Left ventricle myocardium inferior (tissue), 1 donor: ENCODE results near the gene SLC38A2. TPM values are rescaled to one million over a fixed set of nuclear protein-coding genes. Genes with fewer than 3 reads are reported as not detected.

Source experiments
- DNase-seq: peaks from one replicate; pipeline ENCODE4 v3.0.0-alpha.2; 2020
- H3K27ac ChIP-seq: fragments of 200-600 bp; replicated peaks from 2 replicates; pipeline ENCODE4 v1.8.0; 2021
- H3K27me3 ChIP-seq: fragments of 200-600 bp; 2 replicates; pipeline ENCODE4 v1.8.0; 2021; ENCODE audit warnings: low read depth
- H3K36me3 ChIP-seq: fragments of 200-600 bp; 2 replicates; pipeline ENCODE4 v1.8.0; 2021
- H3K4me1 ChIP-seq: fragments of 200-600 bp; 2 replicates; pipeline ENCODE4 v1.8.0; 2021
- H3K4me3 ChIP-seq: fragments of 200-600 bp; 2 replicates; pipeline ENCODE4 v1.8.0; 2021; ENCODE audit warnings: mild to moderate bottlenecking, moderate library complexity
- H3K9me3 ChIP-seq: fragments of 200-600 bp; replicated peaks from 2 replicates; pipeline ENCODE4 v1.8.0; 2021
- CTCF ChIP-seq: fragments of 200-600 bp; IDR thresholded peaks from 2 replicates; pipeline ENCODE4 v1.8.0; 2021; ENCODE audit warnings: antibody characterized with exemption, mild to moderate bottlenecking, borderline replicate concordance
- intact Hi-C: fragments of 100-400 bp; cut with micrococcal nuclease; formaldehyde crosslinking; loops from one replicate; pipeline ENCODE4 v1.11.0; 2022
- total RNA-seq: library from RNA; stranded (reverse); fragmentation: NEBNext Ultra II Directional; extraction: Animal tissue kit (Norgen Biotek cat#: 25700); gene quantifications from one replicate; pipeline ENCODE4 v1.2.1, GENCODE V29; 2021
- donor health status: DM: no; HTN: yes; CAD: no; lungs with severe emphysema.

The SLC38A2 gene
- total RNA-seq, 1 donor from 2014 or later = 129 TPM

DNA sequence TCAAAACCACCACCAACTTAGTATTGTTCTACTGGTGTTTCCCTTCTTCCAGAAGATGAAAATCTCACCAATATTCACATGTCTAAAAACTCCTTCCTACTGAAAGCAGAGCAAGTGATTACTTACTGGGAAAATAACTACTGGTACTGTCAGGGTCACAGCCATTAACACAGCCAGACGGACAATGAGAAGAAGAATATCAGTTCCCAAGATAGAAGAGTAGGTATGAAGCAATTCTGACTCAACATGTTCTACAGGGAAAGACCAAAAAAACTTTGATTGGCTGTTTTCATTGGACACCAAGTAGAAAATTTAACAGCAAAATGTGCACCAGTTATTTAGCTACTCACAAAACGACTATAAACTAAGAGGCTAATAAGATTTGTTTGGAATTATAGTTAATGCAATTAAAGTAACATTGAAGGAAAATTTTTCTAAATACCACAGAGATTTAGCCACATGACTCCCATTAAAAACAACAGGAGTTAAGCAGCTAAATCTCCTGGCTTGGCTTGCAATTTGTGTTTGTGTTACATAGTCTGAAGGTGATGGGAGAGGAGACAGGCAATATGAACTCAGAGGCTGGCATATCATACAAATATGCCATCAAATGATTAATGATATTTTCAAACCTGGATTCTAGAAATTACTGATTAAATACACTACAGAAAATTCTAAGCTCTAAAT is 9.5 kb downstream of the SLC38A2 start:
- intact Hi-C loops = loop anchor here (10.0 kb wide), 1 partner anchor 302 kb away; no protein-coding TSS in a partner anchor
- Histone ChIP-seq H3K4me1 (peaks cover 90% of the 10 kb centered on the region), H3K4me3 (peak overlapping the region; percentile 10), H3K36me3 (peaks cover 95% of the 10 kb centered on the region), H3K27me3 (no peaks in the 10 kb centered on the region), H3K9me3 (no peaks in the 10 kb centered on the region), H3K27ac (peak overlapping the region; percentile 20)
- DNase-seq = no peak
- no peak for TF ChIP-seq CTCF

GRCh38 chr12:46361667-46362034 is 10.9 kb downstream of the SLC38A2 start:
- Histone ChIP-seq H3K36me3 (peaks cover 82% of the 10 kb centered on the region), H3K27me3 (no peaks in the 10 kb centered on the region), H3K27ac (no peak overlapping the region), H3K4me1 (peaks cover 76% of the 10 kb centered on the region), H3K9me3 (no peaks in the 10 kb centered on the region), H3K4me3 (no peak overlapping the region)
- intact Hi-C loops = loop anchor here (10.0 kb wide), 1 partner anchor 303 kb away; no protein-coding TSS in a partner anchor
- DNase-seq = no peak
- TF ChIP-seq CTCF = no peak

DNA sequence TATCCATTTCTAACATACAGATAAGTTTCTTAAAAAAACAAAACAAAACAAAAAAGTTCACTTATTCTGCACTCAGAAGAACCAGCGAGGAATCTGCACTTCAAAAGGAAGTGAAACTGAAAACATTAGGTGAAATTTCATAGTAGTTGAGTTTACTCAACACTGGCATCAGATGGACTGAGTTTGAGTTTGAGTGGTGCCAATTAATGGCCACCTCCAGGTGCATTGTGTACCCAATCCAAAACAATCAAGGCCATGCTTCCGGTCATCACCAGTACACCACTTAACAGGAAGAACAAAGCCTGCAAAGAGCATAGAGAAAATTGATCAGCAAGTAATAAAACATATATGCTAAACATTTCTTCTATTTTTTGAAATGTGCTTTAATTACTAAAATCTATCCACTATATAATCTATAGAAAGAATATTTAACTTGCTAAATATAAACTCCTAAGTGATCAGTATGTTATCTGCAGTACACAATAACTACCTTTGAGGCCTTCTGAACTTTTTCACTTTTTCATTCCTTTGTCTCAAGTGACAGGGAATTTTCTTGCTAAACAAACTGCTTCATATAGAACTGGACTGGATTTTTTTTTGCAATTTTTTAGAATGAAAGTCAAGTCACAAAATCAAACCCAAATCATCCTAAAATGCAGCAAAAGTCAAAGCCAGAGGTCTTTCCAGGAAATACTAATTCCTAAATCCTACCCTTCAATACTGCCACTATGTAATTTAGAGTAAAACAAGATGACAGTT is 11.5 kb downstream of the SLC38A2 start:
- no peak for DNase-seq
- H3K9me3 ChIP-seq = no peaks in the 10 kb centered on the region
- H3K27ac ChIP-seq = no peak overlapping the region
- H3K4me1 ChIP-seq = peaks cover 70% of the 10 kb centered on the region
- no peak overlapping the region for H3K4me3 ChIP-seq
- no peak for TF ChIP-seq CTCF
- H3K27me3 ChIP-seq = no peaks in the 10 kb centered on the region
- intact Hi-C loops = loop anchor here (10.0 kb wide), 1 partner anchor 304 kb away; no protein-coding TSS in a partner anchor
- H3K36me3 ChIP-seq = peaks cover 76% of the 10 kb centered on the region

DNA sequence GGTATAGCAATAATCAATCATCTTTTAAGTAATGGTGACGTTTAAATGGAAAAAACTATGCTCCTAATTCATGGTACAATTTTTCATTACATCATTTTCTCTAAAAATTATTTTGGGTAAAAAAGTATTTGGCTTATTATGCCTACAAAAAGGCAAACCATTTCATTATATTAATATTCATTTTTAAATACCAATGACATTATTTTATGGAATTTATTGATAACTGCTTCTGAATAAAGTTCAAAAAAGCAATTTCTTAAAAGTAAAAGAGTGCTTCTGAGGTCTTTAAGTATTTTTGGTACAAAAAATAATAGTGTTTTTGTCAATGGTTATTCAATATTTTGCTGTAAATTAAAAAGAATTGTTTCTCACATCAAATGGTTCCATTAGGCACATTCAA is 12.2 kb downstream of the SLC38A2 start:
- no peak overlapping the region for H3K27ac ChIP-seq

More for the DNA sequence above, 12.2 kb downstream of the SLC38A2 start:
- intact Hi-C loops = loop anchor here (10.0 kb wide), 1 partner anchor 304 kb away; no protein-coding TSS in a partner anchor
- no peaks in the 10 kb centered on the region for H3K9me3 ChIP-seq
- H3K4me1 ChIP-seq = peaks cover 63% of the 10 kb centered on the region
- no peak for TF ChIP-seq CTCF
- H3K36me3 ChIP-seq = peaks cover 69% of the 10 kb centered on the region
- no peaks in the 10 kb centered on the region for H3K27me3 ChIP-seq
- DNase-seq = no peak
- no peak overlapping the region for H3K4me3 ChIP-seq
